SH-SY5Y (cell line): Measurements from ENCODE around the gene ZNRF2.

Experiments used
- GATA2 ChIP-seq: IDR thresholded peaks from 2 replicates; pipeline ENCODE4 v1.6.1; 2011; ENCODE audit warnings: mild to moderate bottlenecking, low read depth, low read length
- GATA3 ChIP-seq: IDR thresholded peaks from 2 replicates; pipeline ENCODE4 v1.6.1; 2011; ENCODE audit warnings: low read depth, mild to moderate bottlenecking, low read length, moderate library complexity

GRCh38 chr7:30270921-30271320 is 13.5 kb upstream of the ZNRF2 start:
- TF ChIP-seq GATA2 = no peak
- no peak for TF ChIP-seq GATA3
